ENCODE results near the gene GRIK2. TPM values are rescaled to one million over a fixed set of nuclear protein-coding genes. Genes with fewer than 3 reads are reported as not detected.
"Not testable (repeated sequence)": the region's sequence is repeated elsewhere in the genome, so short reads cannot be mapped to it uniquely, and the experiment has no call there.

The GRIK2 gene
- total RNA-seq, 1 donor from 2014 or later = 2.3 TPM

GRCh38 chr6:102022803-102023202 lies 629.3 kb downstream of the GRIK2 start:
- no peak for ATAC-seq
- no peak for DNase-seq
- intact Hi-C loops (cut with micrococcal nuclease) = no loop called here

- ATAC-seq = peak; percentile 60
- DNase-seq = no peak
- intact Hi-C loops (cut with micrococcal nuclease) = no loop called here
Measured at GRCh38 chr6:102023977-102024657, 630.6 kb downstream of the GRIK2 start.

- DNase-seq (no peak), ATAC-seq (no peak)
- intact Hi-C loops (cut with micrococcal nuclease) = no loop called here
Measured at GRCh38 chr6:102026649-102027048, 633.1 kb downstream of the GRIK2 start.

GRCh38 chr6:102028176-102028575 lies 634.7 kb downstream of the GRIK2 start:
- ATAC-seq = no peak
- intact Hi-C loops (cut with micrococcal nuclease) = no loop called here
- no peak for DNase-seq

GRCh38 chr6:102038964-102039363 lies 645.5 kb downstream of the GRIK2 start:
- intact Hi-C loops (cut with micrococcal nuclease) = no loop called here
- no peak for ATAC-seq
- DNase-seq = no peak

- intact Hi-C loops (cut with micrococcal nuclease) = no loop called here
- DNase-seq = no peak
- ATAC-seq = no peak
Measured at GRCh38 chr6:102039441-102039840, 645.9 kb downstream of the GRIK2 start.

GRCh38 chr6:102051001-102051400 lies 657.5 kb downstream of the GRIK2 start:
- DNase-seq (no peak), ATAC-seq (no peak)
- intact Hi-C loops (cut with micrococcal nuclease) = no loop called here

- ATAC-seq = no peak
- intact Hi-C loops (cut with micrococcal nuclease) = no loop called here
- DNase-seq = no peak
Measured at GRCh38 chr6:102051720-102052119, 658.2 kb downstream of the GRIK2 start.

GRCh38 chr6:102064142-102064541 lies 670.6 kb downstream of the GRIK2 start:
- ATAC-seq = no peak
- DNase-seq = no peak
- intact Hi-C loops (cut with micrococcal nuclease) = no loop called here

- DNase-seq = no peak
- no peak for ATAC-seq
- intact Hi-C loops (cut with micrococcal nuclease) = no loop called here
Measured at GRCh38 chr6:102066301-102066700, 672.8 kb downstream of the GRIK2 start.

GRCh38 chr6:102068349-102068929 lies 674.9 kb downstream of the GRIK2 start:
- no peak for ATAC-seq
- DNase-seq = no peak
- intact Hi-C loops (cut with micrococcal nuclease) = no loop called here

- DNase-seq (no peak), ATAC-seq (no peak)
- intact Hi-C loops (cut with micrococcal nuclease) = loop anchor here (5.0 kb wide), 1 partner anchor 392 kb away; no protein-coding TSS in a partner anchor
Measured at GRCh38 chr6:102075539-102075938, 682.0 kb downstream of the GRIK2 start.

- ATAC-seq (no peak), DNase-seq (no peak)
- intact Hi-C loops (cut with micrococcal nuclease) = no loop called here
Measured at GRCh38 chr6:102085257-102085656, 691.7 kb downstream of the GRIK2 start.

GRCh38 chr6:102088160-102088559 lies 694.7 kb downstream of the GRIK2 start:
- intact Hi-C loops (cut with micrococcal nuclease); ATAC-seq; DNase-seq: not testable (repeated sequence)

GRCh38 chr6:102114402-102114801 lies 720.9 kb downstream of the GRIK2 start:
- DNase-seq (no peak), ATAC-seq (no peak)
- intact Hi-C loops (cut with micrococcal nuclease) = no loop called here

GRCh38 chr6:102115911-102116310 lies 722.4 kb downstream of the GRIK2 start:
- DNase-seq (no peak), ATAC-seq (no peak)
- intact Hi-C loops (cut with micrococcal nuclease) = no loop called here

GRCh38 chr6:102118034-102118433 lies 724.5 kb downstream of the GRIK2 start:
- DNase-seq (no peak), ATAC-seq (no peak)
- intact Hi-C loops (cut with micrococcal nuclease) = no loop called here

Measured in left ventricle myocardium superior (tissue), 1 donor.